ENCODE data around the gene GATB.

The GATB gene

GRCh38 chr4:151653548-151653918 is 107.3 kb downstream of the GATB start:
- no peak for DNase-seq (ENCODE audit: low read depth, low spot score)

- DNase-seq (ENCODE audit: low read depth, low spot score), result no peak
These were observed 107.8 kb downstream of the GATB start for GRCh38 chr4:151652841-151653547.

- no peak for DNase-seq (ENCODE audit: low read depth, low spot score)
These were observed 109.3 kb downstream of the GATB start for GRCh38 chr4:151651496-151651895.

- DNase-seq (ENCODE audit: low read depth, low spot score), result no peak
These were observed 111.3 kb downstream of the GATB start for GRCh38 chr4:151649479-151649878.

- peak; percentile 55 for DNase-seq (ENCODE audit: low read depth, low spot score)
These were observed 114.5 kb downstream of the GATB start for GRCh38 chr4:151646322-151646721.

GRCh38 chr4:151644622-151645021 is 116.2 kb downstream of the GATB start:
- peak; percentile 70 for DNase-seq (ENCODE audit: low read depth, low spot score)

- DNase-seq (ENCODE audit: low read depth, low spot score), result no peak
These were observed 117.2 kb downstream of the GATB start for GRCh38 chr4:151643564-151643963.

- no peak for DNase-seq (ENCODE audit: low read depth, low spot score)
These were observed 118.8 kb downstream of the GATB start for GRCh38 chr4:151641983-151642382.

- no peak for DNase-seq (ENCODE audit: low read depth, low spot score)
These were observed 119.6 kb downstream of the GATB start for GRCh38 chr4:151641167-151641566.

- no peak for DNase-seq (ENCODE audit: low read depth, low spot score)
These were observed 120.4 kb downstream of the GATB start for GRCh38 chr4:151640381-151640780.

- DNase-seq (ENCODE audit: low read depth, low spot score), result no peak
These were observed 122.4 kb downstream of the GATB start for GRCh38 chr4:151638295-151638858.

- no peak for DNase-seq (ENCODE audit: low read depth, low spot score)
These were observed 129.5 kb downstream of the GATB start for GRCh38 chr4:151631349-151631748.

GRCh38 chr4:151629097-151629783 is 131.6 kb downstream of the GATB start:
- no peak for DNase-seq (ENCODE audit: low read depth, low spot score)

- no peak for DNase-seq (ENCODE audit: low read depth, low spot score)
These were observed 132.7 kb downstream of the GATB start for GRCh38 chr4:151628001-151628608.

- no peak for DNase-seq (ENCODE audit: low read depth, low spot score)
These were observed 133.3 kb downstream of the GATB start for GRCh38 chr4:151627491-151627890.

GRCh38 chr4:151626751-151627150 is 134.1 kb downstream of the GATB start:
- no peak for DNase-seq (ENCODE audit: low read depth, low spot score)

- no peak for DNase-seq (ENCODE audit: low read depth, low spot score)
These were observed 134.6 kb downstream of the GATB start for GRCh38 chr4:151626228-151626627.

- no peak for DNase-seq (ENCODE audit: low read depth, low spot score)
These were observed 135.9 kb downstream of the GATB start for GRCh38 chr4:151624626-151625565.
